ENCODE results near the gene RAD9A. TPM values are rescaled to one million over a fixed set of nuclear protein-coding genes. Genes with fewer than 3 reads are reported as not detected.

RAD9A gene
- total RNA-seq, 2 donors from 2014 or later, result 22.6 to 49.4 TPM

GRCh38 chr11:67370351-67371076 lies 21.3 kb upstream of the RAD9A start:
- Histone ChIP-seq H3K27me3 (no peaks in the 10 kb centered on the region), H3K36me3 (replicated peaks in 1 of 2; ENCODE audit: insufficient read depth in 1 of 2, low read depth in 2 of 2) (no peaks in the 10 kb centered on the region), H3K9me3 (no peaks in the 10 kb centered on the region), H3K4me1 (peaks cover 52% of the 10 kb centered on the region), H3K4me3 (no peak overlapping the region), H3K27ac (no peak overlapping the region)
- intact Hi-C loops (cut with DNase I), result no loop called here
- ATAC-seq (no peak), DNase-seq (no peak)
- WGBS, 2 donors, result 67 to 73% methylated on average over 13 to 14 of the region's 14 CpGs
- TF ChIP-seq CTCF (IDR thresholded peaks at IDR 0.05), result no peak
- no peak for TF ChIP-seq POLR2A (IDR thresholded peaks at IDR 0.05)

GRCh38 chr11:67371189-67371910 lies 20.4 kb upstream of the RAD9A start:
- 23 to 28% methylated on average over 7 to 8 of the region's 8 CpGs for WGBS, 2 donors
- Histone ChIP-seq H3K27me3 (no peaks in the 10 kb centered on the region), H3K4me3 (no peak overlapping the region), H3K36me3 (replicated peaks in 1 of 2; ENCODE audit: insufficient read depth in 1 of 2, low read depth in 2 of 2) (no peaks in the 10 kb centered on the region), H3K9me3 (no peaks in the 10 kb centered on the region), H3K27ac (peak overlapping the region; percentile 89 to 95 (median 92)), H3K4me1 (peaks cover 50% of the 10 kb centered on the region)
- DNase-seq (peak; percentile 50 to 60 (median 57)), ATAC-seq (no peak)
- TF ChIP-seq POLR2A (IDR thresholded peaks at IDR 0.05), result no peak
- TF ChIP-seq CTCF (IDR thresholded peaks at IDR 0.05), result peak; percentile 20 to 76 (median 51)
- intact Hi-C loops (cut with DNase I), result no loop called here

GRCh38 chr11:67371911-67372320 lies 19.9 kb upstream of the RAD9A start:
- ATAC-seq, result no peak
- Histone ChIP-seq H3K4me3 (peak overlapping the region in 1 of 2 donors; percentile 34), H3K9me3 (no peaks in the 10 kb centered on the region), H3K27ac (peak overlapping the region; percentile 89 to 95 (median 92)), H3K4me1 (peaks cover 44% of the 10 kb centered on the region), H3K36me3 (replicated peaks in 1 of 2; ENCODE audit: insufficient read depth in 1 of 2, low read depth in 2 of 2) (no peaks in the 10 kb centered on the region), H3K27me3 (no peaks in the 10 kb centered on the region)
- TF ChIP-seq CTCF (IDR thresholded peaks at IDR 0.05), result no peak
- no peak for TF ChIP-seq POLR2A (IDR thresholded peaks at IDR 0.05)
- WGBS, 2 donors, result 10 to 18% methylated on average over 14 to 16 of the region's 16 CpGs
- DNase-seq, result no peak
- intact Hi-C loops (cut with DNase I), result no loop called here

- Histone ChIP-seq H3K4me1 (peaks cover 39% of the 10 kb centered on the region), H3K27ac (peak overlapping the region; percentile 89 to 95 (median 92)), H3K27me3 (no peaks in the 10 kb centered on the region), H3K4me3 (peak overlapping the region; percentile 34 to 50), H3K36me3 (replicated peaks in 1 of 2; ENCODE audit: insufficient read depth in 1 of 2, low read depth in 2 of 2) (no peaks in the 10 kb centered on the region), H3K9me3 (no peaks in the 10 kb centered on the region)
- DNase-seq (peak in 2 of 4 donors; percentile 40 to 47), ATAC-seq (peak; percentile 7)
- no peak for TF ChIP-seq CTCF (IDR thresholded peaks at IDR 0.05)
- TF ChIP-seq POLR2A (IDR thresholded peaks at IDR 0.05), result peak in 1 of 3 donors; percentile 27
- intact Hi-C loops (cut with DNase I), result no loop called here
- 0 to 10% methylated on average over 2 to 72 of the region's 78 CpGs for WGBS, 2 donors
Measured at GRCh38 chr11:67372321-67372992, 19.3 kb upstream of the RAD9A start.

Measured in body of pancreas (tissue), 4 donors.